SK-N-MC (cell line): Measurements from ENCODE around the gene ARPC5L.

Experiments used
- EZH2 ChIP-seq: fragments of 200-600 bp; sonication (generic); IDR thresholded peaks from one replicate; pipeline ENCODE4 v1.6.1; 2017; ENCODE audit warnings: antibody characterized with exemption
- FOXP2 ChIP-seq: optimal IDR thresholded peaks from 2 replicates; pipeline ENCODE3; 2011; ENCODE audit warnings: mild to moderate bottlenecking, moderate library complexity; ENCODE audit not compliant: insufficient read depth; ENCODE audit errors: extremely low read length, control extremely low read depth
- POLR2AphosphoS5 ChIP-seq: IDR thresholded peaks from 2 replicates; pipeline ENCODE4 v1.6.1; 2012; ENCODE audit warnings: mild to moderate bottlenecking, low read depth, low read length, borderline replicate concordance

DNA sequence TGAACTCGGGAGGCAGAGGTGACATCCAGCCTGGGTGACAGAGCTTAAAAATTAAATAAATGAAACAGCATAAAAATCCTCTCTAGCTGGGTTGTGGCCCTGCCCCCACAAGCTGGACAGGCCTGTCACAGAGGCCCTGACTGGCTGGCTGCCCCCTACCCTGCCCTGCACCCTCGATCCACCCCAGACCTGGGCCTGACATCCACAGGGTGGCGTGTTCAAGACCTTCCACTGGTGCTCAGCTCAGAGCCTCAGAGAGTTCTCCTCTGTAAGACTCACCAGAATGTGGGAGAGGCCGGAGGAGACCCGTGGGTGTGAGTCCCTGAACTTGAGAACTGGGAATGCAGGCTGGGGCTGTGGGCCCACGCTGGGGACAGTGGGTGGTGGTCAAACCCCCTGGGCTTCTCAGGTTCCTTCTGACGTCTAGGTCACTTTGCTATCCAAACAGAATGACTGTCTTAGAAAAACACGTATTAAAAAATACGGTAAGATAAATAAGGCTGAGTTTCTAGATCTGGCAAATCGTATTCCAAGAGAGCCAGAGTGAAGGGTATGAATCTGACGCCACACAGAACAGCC, 18.4 kb upstream of the ARPC5L start:
- TF ChIP-seq FOXP2 (no peak), POLR2AphosphoS5 (no peak), EZH2 (no peak)
